ENCODE results near the gene LARP1. TPM values are rescaled to one million over a fixed set of nuclear protein-coding genes. Genes with fewer than 3 reads are reported as not detected.

Gene LARP1
- total and polyA plus RNA-seq, 9 of the 15 experiments (the other 6 are each of a cell fraction or from before 2014, with no cell fraction given), result 22.6 to 300 (median 92.0) TPM

GRCh38 chr5:154858297-154858971 is 103.3 kb downstream of the LARP1 start, which contains the start of gene CNOT8 (continued):
- TF ChIP-seq ATF3 (IDR thresholded peaks at IDR 0.05), result no peak
- no peak for TF ChIP-seq ATF3 (CRISPR knock-in tag; conservative IDR thresholded peaks at IDR 0.05)
- TF ChIP-seq HIVEP1 (CRISPR knock-in tag; IDR thresholded peaks at IDR 0.05), result no peak
- no peak for TF ChIP-seq HNRNPH1 (optimal IDR thresholded peaks at IDR 0.05; ENCODE audit: low read depth, low read length)
- no peak for TF ChIP-seq TAL1 (IDR thresholded peaks at IDR 0.05)
- TF ChIP-seq RHOXF2B (CRISPR knock-in tag; conservative IDR thresholded peaks at IDR 0.05), result 0 out of 2 replicates have a peak, but pooled peaks have one; percentile 46
- TF ChIP-seq GATA2 (CRISPR knock-in tag; IDR thresholded peaks at IDR 0.05), result no peak
- TF ChIP-seq, protein P1, sequence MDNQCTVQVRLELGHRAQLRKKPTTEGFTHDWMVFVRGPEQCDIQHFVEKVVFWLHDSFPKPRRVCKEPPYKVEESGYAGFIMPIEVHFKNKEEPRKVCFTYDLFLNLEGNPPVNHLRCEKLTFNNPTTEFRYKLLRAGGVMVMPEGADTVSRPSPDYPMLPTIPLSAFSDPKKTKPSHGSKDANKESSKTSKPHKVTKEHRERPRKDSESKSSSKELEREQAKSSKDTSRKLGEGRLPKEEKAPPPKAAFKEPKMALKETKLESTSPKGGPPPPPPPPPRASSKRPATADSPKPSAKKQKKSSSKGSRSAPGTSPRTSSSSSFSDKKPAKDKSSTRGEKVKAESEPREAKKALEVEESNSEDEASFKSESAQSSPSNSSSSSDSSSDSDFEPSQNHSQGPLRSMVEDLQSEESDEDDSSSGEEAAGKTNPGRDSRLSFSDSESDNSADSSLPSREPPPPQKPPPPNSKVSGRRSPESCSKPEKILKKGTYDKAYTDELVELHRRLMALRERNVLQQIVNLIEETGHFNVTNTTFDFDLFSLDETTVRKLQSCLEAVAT (IDR thresholded peaks at IDR 0.05), result peak in 1 of 2 experiments; percentile 56; a peak in 1 of 4 replicates
- TF ChIP-seq ESRRB (CRISPR knock-in tag; IDR thresholded peaks at IDR 0.05; ENCODE audit: borderline replicate concordance), result no peak
- no peak for TF ChIP-seq KLF16 (IDR thresholded peaks at IDR 0.05)
- TF ChIP-seq, protein P2, sequence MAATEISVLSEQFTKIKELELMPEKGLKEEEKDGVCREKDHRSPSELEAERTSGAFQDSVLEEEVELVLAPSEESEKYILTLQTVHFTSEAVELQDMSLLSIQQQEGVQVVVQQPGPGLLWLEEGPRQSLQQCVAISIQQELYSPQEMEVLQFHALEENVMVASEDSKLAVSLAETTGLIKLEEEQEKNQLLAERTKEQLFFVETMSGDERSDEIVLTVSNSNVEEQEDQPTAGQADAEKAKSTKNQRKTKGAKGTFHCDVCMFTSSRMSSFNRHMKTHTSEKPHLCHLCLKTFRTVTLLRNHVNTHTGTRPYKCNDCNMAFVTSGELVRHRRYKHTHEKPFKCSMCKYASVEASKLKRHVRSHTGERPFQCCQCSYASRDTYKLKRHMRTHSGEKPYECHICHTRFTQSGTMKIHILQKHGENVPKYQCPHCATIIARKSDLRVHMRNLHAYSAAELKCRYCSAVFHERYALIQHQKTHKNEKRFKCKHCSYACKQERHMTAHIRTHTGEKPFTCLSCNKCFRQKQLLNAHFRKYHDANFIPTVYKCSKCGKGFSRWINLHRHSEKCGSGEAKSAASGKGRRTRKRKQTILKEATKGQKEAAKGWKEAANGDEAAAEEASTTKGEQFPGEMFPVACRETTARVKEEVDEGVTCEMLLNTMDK (IDR thresholded peaks at IDR 0.05; ENCODE audit: borderline replicate concordance, insufficient read depth, low read depth, low read length, poor library complexity, severe bottlenecking), result no peak
- TF ChIP-seq YY1 (IDR thresholded peaks at IDR 0.05; ENCODE audit: borderline replicate concordance in 1 of 3, control insufficient read depth in 1 of 3, extremely low read depth in 1 of 3, insufficient read depth in 3 of 3, insufficient read length in 1 of 3, insufficient replicate concordance in 2 of 3, low read depth in 1 of 3, low read length in 2 of 3), result peak in 2 of 3 experiments; percentile 64 to 76
- TF ChIP-seq RFX5 (IDR thresholded peaks at IDR 0.05; ENCODE audit: low read depth, low read length), result no peak
- TF ChIP-seq ZSCAN32 (CRISPR knock-in tag; IDR thresholded peaks at IDR 0.05), result no peak
- TF ChIP-seq ZKSCAN8 (CRISPR knock-in tag; IDR thresholded peaks at IDR 0.05), result no peak
- TF ChIP-seq ZNF347 (CRISPR knock-in tag; IDR thresholded peaks at IDR 0.05; ENCODE audit: low read depth), result no peak
- TF ChIP-seq, protein P3, sequence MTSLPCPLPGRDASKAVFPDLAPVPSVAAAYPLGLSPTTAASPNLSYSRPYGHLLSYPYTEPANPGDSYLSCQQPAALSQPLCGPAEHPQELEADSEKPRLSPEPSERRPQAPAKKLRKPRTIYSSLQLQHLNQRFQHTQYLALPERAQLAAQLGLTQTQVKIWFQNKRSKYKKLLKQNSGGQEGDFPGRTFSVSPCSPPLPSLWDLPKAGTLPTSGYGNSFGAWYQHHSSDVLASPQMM (CRISPR knock-in tag; IDR thresholded peaks at IDR 0.05), result no peak
- TF ChIP-seq PRDM10 (IDR thresholded peaks at IDR 0.05; ENCODE audit: partially characterized antibody), result peak; percentile 89
